Ishikawa (cell line): ENCODE results near the gene DIS3L2.

Experiments used
- CEBPB ChIP-seq: IDR thresholded peaks from 2 replicates; pipeline ENCODE4 v1.6.1; 2012
- CREB1 ChIP-seq: IDR thresholded peaks from 2 replicates; pipeline ENCODE4 v1.6.1; 2012; ENCODE audit warnings: low read depth
- TEAD4 ChIP-seq: IDR thresholded peaks from 2 replicates; pipeline ENCODE4 v1.6.1; 2012

- TF ChIP-seq CREB1 = no peak
- no peak for TF ChIP-seq TEAD4
- no peak for TF ChIP-seq CEBPB
Measured at GRCh38 chr2:232225429-232225828, 263.9 kb downstream of the DIS3L2 start.
